Daoy (cell line): ENCODE measurements around the gene AIP. TPM values are rescaled to one million over a fixed set of nuclear protein-coding genes. Genes with fewer than 3 reads are reported as not detected.
"Not testable (repeated sequence)": the region's sequence is repeated elsewhere in the genome, so short reads cannot be mapped to it uniquely, and the experiment has no call there.

Source experiments
- DNase-seq: peaks from one replicate; pipeline ENCODE4 v3.0.0-alpha.2; 2015; ENCODE audit warnings: low read depth
- total RNA-seq: library from RNA; depleted of rRNA; stranded (reverse); fragments of >200 nt; shearing (Covaris generic); gene quantifications from 2 replicates; pipeline ENCODE4 v1.2.3, GENCODE V29; 2014

Gene AIP
- total RNA-seq, 1 experiment from 2014 or later = 69.5 TPM

- no peak for DNase-seq
Measured at GRCh38 chr11:67506426-67507051, 23.7 kb downstream of the AIP start.

- DNase-seq = no peak
Measured at GRCh38 chr11:67507242-67507863, 24.5 kb downstream of the AIP start.

DNA sequence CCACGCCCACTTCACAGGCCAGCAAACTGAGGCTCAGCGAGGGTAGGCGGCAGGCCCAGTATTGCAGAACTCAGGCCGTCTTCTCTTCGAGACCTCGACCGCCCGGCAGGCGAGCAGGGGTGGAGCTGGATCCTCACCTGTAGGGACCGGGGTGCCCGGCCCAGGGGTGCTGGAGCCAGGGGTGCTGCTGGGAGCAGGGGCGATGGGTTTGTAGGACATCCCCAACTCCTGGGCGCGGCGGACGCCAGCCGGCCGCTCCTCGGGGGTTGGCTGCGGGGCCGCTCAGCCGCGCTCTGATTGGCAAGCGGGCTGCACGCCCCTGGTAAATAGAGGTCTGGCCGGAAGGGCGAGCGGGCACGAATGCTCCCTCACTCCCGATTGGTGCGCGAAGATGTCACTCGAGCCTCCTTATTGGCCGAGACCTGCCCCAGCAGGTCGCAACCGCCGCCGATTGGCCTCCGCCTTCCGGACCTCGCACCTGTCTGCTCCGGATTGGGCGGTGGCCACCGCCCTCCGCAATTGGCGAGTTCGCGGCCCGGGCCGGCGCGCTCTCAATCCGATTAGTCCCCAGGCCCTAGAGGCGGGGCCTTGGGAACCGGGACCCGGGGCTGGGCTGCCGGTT, 25.1 kb downstream of the AIP start, which contains the start of gene CDK2AP2:
Gene CDK2AP2, minus strand, starts transcription at position 299 of the 622 bp plus-strand sequence. Its CDS starts 80 bp downstream, at position 219.
- peak; percentile 100 for DNase-seq

DNA sequence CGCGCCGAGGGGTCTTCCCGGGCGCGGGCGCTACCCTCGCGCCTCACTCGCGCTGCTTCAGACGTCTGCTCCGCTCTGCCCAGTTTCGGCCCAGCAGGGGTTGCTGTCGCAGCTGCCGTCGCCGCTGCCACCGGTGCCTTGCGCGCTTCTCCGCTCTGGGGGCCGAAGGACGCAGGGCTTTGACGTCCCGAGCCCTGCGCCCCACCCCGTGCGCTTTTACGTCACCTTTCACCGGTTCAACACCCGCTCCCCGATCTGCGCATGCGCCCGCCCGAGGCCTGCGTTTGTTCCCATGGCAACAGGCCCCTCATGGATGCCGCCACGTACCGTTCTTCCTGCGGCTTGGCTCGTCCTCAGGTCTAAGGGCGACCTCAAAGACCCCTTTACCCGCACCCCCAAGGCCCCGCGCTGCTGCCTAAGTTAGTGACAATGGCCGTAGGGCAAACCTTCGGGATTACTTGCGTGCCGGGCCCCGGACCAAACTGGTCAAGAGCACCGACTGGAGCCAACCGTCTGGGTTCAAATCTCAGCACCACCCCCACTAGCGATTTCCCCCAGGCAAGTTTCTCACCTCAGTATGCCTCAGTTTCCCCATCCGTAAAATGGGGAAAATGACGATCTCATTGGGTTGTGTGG, 25.8 kb downstream of the AIP start:
- DNase-seq = peak; percentile 98

DNA sequence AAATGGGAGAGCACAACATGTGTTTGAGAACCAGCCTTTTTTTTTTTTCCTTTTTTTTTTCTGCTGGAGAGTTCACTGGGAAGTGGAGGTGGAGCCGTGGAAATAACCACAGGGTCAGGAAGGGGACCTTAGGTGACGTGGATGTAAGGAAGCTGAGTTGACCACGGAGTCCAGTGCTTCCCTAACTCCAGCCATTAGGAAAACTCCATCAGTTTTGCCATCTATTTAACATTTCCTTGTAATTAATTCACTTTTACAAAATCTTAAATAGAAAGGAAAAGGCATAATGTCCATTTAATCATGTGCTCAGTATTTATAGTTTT, 27.2 kb downstream of the AIP start:
- DNase-seq = no peak

DNA sequence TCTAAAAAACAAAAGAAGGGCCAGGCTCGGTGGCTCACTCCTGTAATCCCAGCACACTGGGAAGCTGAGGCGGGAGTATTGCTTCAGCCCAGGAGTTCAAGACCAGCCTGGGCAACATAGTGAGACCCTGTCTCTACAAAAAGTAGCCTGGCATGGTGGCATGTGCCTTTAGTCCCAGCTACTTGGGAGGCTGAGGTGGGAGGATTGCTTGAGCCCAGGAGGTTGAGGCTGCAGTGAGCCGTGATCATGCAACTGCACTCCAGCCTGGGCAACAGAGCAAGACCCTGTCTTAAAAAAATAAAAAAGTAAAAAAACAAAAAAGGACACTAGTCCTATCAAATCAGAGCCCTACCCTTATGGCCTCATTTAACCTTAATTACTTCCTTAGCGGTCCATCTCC, 28.7 kb downstream of the AIP start:
- not testable (repeated sequence) for DNase-seq

- DNase-seq = no peak
Measured at GRCh38 chr11:67514116-67514515, 31.3 kb downstream of the AIP start.

GRCh38 chr11:67516806-67517205, 34.0 kb downstream of the AIP start:
- no peak for DNase-seq

DNA sequence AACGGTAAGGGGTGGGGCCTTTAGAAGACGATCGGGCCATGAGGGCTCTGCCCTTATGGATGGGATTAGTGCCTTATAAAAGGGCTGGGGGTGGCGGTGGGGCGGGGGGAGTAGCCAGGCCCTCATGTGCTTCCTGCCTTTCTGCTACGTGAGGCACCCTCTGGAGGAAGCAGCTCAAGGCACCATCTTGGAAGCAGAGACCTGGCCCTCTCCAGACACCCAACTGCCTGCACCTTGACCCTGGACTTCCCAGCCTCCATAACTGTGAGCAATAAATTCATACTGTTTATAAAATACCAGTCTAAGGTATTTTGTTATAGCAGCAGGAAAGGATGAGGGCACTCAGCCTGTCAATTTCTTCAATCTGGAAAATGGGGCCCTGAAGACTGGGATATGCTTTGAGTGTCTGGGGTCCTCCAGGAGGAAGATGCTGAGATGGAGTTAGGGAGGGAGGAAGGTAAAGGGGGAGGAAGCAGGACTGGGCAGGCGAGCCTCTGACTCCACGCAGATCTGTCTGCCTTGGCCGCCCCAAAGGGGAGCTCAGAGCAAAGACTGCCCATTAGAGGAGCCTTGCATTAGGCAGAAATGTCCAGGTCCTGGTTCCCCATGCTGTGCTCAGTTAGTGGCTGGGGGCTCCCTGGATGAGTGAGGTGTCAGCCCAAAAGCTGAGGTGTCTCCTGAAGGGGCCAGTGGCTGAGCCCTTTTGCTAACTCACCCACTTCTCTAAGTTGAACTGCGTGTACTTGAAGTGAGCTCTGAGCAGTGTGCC, 35.1 kb downstream of the AIP start:
- DNase-seq = no peak

DNA sequence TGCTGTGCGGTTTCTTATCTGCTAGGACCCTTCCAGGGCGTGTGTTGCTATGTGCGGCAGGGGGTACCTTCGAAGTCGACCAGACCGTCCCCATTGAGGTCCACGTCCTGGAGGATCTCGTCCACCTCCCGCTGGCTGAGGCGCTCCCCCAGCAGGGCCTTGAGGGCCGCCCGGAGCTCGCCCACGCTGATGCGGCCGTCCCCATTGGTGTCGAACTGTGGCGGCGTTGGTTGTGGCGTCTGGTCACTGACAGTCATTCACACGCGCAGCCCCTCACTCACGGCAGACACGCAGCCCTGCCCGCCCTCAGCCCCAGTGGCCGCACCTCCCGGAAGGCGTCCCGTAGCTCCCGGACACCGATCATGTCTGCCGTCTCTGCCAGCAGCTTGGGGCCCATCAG, 36.9 kb downstream of the AIP start:
- DNase-seq = no peak

GRCh38 chr11:67520856-67521824, 38.3 kb downstream of the AIP start:
- DNase-seq = no peak

DNA sequence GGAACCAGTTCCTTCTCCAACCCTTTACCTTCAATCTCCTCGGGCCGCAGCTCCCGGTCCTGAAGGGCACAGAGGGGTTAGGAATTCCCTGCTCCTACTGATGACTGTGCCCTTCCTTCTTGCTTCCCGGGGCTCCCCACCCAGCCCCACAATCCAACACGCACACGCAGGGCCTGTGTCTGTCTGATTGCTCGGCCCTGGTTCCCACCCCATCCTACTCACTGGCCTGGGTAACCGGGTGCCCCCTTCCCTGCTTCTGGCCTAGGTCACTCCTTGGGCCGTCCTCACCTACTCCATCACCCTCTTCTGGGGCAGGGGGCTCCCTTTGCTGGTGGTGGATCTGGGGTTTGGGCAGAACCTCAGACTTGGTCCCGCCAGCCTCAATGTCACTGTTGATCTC, 39.1 kb downstream of the AIP start:
- DNase-seq = no peak

DNA sequence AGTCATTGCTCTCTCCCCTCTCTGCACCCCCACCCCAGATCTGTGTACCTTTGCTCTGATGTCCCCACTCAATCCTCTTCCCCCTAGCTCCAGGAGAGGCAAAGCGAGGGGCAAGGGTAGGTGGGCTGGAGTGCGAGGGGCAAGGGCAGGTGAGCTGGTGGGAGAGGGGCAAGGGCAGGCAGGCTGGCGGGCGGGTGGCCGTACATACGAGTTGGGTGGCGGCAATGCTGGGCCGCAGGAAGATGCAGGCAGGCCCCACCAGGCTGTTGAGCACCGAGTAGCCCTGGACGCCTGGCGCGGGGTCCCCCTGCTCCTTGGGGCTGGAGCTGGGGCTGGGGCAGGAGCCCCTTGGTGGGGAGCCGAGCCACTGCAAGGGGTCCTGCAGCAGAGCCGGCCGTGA, 39.5 kb downstream of the AIP start:
- no peak for DNase-seq

DNA sequence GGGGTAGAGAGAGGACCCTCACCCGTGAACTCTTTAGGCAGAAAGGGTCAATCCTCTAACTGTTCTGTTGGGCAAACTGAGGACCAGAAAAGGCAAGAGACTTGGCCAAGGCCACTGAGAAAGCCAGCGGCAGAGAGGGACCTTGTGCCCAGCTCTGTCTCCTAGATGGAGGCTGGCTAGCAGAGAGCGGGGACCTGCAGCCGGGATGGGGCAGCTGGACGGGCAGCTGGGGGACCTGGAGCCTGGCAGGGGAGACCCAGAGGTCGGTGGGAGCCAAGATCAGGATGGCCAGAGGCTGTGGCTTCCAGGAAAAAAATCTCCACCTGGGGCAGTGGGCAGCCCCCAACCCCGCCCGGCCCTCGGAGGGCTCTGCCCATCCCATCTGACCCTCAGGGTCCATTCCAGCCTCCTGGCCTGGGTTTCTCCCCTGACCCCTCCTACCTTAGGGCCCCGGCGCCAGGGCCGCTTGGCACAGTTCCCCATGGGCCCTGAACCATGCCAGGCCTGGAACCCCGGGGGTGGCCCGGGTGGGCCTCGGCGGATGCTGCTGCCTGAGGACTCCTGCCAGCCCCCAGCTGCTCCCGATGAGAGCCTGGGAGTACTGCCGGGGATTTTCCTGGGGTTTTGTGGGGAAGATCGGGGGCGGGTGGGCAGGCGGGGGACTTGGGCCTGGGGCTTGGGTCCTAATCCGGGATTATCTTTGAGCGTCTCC, 40.2 kb downstream of the AIP start, which contains the start of gene CABP2:
Gene CABP2, minus strand, starts transcription at position 603 of the 712 bp plus-strand sequence. Its CDS starts 120 bp downstream, at position 483.
- DNase-seq = no peak

GRCh38 chr11:67523556-67524479, 41.0 kb downstream of the AIP start:
- no peak for DNase-seq

- DNase-seq = no peak
Measured at GRCh38 chr11:67524480-67524808, 41.6 kb downstream of the AIP start.

DNA sequence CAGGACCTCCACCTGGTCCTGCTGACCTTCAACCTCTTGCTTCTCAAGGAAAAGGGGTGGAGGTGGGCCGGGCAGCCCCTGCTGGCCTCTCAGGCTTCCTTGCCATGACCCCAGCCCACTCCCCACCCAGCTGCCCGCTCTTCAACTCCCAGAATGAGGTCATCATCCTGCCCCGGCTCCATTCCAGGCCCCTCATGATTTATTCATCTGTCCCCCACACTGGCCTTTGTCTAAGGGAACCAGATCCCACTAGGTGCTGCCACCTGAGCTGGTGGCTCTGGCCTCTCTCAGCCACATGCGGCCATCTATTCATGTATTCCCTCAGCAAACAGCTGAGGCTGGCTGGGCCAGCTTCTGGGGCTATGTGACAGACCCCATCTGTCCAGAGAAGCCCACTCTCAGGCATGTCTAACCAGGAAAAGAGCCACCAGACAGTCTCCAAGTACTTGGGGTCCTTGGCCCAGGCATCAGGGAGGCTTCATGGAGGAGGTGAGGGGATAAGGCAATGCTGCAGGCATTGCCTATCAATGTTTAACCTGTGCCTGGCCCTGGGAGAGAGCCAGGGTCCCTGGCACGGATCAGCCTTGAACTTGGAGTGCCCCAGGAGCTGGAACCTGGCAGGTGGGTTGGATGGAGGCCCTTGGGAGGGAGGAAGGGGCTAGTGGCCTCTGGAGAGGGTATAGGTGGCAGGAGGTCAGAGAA, 42.6 kb downstream of the AIP start:
- no peak for DNase-seq

DNA sequence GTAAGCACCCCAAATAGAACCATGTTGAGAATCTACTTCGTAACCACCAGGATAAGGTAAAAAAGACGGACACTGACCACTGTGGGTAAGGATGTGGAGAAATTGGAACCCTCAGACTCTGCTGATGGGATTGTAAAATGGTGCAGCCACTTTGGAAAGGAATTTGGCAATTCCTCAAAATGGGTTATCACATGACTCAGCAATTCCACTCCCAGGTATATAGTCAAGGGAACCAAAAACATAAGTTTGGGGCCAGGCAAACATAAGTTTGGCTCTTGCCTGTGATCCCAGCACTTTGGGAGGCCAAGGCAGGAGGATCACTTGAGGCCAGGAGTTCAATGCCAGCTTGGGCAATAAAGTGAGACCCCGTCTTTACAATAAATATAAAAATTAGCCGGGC, 45.5 kb downstream of the AIP start:
- no peak for DNase-seq

DNA sequence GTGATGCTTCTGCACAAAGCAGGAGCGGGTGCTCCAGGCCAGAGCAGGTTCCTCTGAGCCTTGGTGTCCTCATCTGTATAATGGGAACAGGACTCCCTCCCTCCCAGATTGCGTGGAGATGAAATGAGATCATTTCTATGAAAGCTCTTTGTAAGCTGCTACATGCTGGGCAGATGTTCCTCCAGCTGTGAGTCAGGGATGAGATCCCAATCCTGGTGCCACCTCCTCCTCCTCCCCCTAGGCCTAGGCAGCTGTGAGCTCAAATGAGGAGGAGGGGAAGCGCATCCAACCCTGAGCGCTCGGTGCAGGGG, 47.4 kb downstream of the AIP start:
- peak; percentile 51 for DNase-seq
